Raji (cell line): Measurements from ENCODE around the gene CEMIP2.

ENCODE experiments used
- POLR2A ChIP-seq: IDR thresholded peaks from 2 replicates; pipeline ENCODE4 v1.6.1; 2011; ENCODE audit warnings: low read depth, low read length, control low read depth; ENCODE audit not compliant: insufficient read depth

CEMIP2 gene

DNA sequence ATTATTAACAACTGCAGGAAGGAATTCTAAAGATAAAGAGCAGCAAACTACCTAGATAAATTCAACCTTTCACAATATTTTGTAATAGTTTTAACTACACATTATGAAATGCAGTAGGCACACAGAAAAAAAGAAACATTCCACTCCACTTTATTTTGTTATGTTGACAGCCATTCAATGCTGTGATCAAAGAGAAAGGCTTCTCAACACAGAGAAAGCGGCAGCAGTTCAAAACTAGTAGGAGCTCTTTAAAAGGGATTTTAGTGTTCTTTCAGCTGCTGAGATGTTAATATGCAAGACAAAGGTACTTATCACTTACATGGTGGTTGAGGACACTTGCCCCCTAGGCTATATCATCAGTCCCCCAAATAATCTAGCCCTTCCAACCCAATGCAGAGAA is 11.6 kb downstream of the CEMIP2 start:
- no peak for TF ChIP-seq POLR2A

DNA sequence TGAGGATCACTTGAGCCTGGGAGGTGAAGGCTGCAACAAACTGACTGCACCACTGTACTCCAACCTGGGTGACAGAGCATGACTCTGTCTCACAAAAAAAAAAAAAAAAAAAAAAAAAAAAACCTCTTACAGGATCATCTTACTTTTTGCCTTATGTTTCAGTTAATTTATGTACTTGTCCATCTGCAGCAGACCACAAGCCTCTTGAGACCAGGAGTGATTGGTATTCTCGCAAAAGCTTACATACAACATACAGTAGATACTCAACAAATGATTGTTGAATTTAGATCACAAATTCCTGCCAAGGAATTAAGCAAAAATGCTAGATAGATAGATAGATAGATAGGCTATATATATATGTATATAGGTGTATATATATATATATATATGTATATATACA is 12.4 kb downstream of the CEMIP2 start:
- no peak for TF ChIP-seq POLR2A

DNA sequence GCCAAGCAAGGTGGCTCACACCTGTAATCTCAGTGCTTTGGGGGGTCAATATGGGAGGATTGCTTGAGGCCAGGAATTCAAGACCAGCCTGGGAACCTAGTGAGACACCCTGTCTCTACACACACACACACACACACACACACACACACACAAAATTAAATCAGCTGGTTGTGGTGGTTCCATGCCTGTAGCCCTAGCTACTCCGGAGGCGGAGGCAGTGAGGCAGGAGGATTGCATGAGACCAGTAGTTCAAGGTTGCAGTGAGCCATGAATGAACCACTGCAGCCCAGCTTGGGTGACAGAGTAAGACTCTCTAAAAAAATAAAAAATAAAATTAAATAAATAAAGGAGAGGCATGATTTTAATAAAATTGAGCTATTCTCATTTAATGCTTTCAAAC is 13.1 kb downstream of the CEMIP2 start:
- no peak for TF ChIP-seq POLR2A

DNA sequence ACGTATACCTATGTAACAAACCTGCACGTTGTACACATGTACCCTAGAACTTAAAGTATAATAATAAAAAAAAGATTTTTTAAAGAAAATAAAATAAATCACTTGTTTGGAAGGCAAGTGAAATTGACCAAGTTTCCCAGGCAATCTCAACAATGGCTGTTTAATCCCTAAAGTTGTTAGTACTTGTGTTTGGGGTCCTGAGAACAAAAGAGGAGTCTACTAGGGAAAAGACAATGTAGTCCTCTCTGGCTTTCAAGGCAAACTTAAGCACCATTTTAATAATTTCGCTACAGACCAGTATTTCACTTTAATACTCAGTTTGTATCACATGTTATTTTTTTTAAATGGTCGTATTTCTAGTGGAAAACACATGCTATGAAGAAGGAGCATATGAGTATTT is 14.2 kb downstream of the CEMIP2 start:
- no peak for TF ChIP-seq POLR2A

DNA sequence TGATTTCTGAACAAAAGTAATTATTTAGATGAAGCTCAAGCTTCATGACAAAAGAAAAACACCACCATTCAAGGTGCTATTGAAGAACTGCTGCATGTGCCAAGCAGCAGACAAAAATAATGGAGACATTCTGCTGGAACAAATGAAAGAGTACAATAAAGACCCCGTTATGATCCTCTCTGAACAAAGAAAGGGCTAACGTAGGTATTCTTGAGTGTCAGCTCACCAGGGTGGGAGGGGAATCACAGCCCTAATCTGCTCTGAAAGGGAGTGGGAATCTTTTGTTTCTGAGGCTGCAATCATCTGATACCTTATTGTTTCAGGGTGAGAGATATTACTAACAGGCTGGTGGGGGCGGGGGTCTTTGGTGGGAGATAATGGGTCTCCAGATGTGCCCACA is 15.4 kb downstream of the CEMIP2 start:
- no peak for TF ChIP-seq POLR2A

DNA sequence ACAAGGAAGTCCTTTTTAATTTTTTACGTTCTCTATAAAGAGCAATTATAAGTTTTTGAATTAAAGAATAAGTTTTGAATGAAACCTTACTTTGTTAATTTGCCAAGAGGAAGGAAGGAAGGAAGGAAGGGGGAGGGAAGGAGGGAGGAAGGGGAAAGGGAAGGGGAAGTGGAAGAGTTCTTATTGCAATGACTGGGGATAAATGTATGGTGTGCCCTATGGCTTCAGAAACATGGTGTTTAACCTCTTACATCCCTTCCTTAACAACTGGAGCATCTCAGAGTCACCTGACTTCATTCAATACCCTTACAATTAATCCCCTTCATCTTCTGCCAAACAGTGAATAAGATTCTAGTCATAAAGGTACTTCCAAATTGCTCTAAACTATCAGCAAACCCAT is 16.0 kb downstream of the CEMIP2 start:
- no peak for TF ChIP-seq POLR2A

DNA sequence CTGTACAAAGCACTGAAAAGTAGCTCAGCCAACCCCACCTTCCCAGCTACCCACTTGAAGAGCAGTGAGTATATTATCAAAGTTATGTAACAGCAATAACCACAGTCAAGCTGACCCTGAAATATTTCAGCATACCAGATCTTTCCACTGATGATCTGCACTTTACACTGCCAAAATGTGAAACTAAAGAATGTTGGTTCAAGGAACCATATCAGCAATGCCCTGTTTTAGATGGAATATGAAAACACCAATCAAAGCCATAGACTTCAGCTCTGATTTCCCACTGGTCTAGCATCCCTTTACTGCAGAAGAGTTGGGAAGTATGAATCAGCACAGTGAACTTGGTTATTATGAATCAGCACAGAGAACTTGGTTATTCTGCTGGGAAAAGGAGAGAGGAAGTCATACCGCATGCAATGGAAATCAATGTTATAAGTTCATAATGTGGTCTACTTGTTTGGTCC is 20.0 kb downstream of the CEMIP2 start:
- no peak for TF ChIP-seq POLR2A

DNA sequence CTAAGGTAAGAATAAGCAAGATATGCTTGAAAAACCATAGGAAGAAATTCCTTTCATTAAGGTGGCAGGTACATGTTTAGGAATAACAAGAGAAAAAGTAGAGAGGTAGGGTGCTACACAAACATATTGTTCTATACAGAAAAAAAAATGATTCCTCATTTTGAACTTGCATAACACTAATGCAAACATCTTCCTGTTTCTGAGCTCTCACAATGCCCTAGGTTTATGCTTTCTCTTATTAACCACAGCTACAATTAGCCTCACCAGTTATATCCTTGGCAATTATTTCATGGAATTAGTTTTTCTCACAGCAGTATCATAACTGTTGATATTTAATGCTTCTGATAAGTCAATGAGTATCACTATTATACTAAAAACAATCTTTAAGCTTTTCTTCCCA is 20.7 kb downstream of the CEMIP2 start:
- TF ChIP-seq POLR2A, result no peak

DNA sequence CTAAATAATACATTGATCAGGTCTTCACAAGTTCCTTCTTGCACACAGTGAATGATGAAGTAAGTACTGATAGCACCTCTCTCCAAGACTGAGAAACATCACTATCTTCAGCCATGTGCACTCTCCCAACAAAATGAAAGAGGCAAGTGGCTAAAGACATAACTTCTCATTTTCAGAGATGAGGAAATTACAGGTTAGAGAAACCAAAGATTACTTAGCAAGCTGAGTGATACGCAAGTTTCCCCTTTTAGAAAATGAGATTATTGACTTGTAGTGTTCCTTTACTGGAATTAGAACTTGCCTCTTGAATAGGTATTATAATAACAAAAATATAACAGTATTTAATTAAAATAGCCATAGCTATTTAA is 21.6 kb downstream of the CEMIP2 start:
- TF ChIP-seq POLR2A, result no peak

DNA sequence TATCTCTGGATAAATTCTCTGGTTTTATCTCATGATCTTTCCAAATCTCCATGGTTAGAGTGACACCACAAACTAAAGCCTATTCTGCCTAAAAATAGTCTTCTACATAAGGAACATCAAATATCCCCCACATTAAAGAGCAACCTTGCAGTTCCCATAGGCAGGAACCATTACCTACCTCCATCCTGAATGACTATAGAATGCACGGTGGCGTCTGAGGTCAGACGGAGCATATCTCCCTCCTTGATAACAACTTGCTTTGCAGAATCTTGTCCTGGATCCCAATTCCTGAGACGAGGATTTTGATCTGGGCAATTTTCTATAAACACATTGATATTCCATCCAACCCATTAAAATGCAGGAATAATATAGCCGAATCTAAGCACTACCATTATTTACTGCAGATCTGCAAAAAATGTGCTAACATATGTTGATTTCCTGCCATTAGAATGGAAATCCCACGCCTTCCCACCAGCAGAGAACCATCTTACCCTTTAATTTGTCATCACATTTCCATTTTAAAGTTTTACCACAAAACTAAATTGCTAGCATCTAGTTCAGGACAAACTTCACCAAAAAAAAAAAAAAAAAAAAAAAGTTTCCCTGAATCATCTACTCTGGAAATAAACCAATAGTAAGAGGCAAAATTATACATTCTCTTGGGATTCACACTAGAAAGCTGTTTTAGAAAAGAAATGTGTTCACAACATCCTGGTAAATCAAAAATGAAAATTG is 22.1 kb downstream of the CEMIP2 start:
- no peak for TF ChIP-seq POLR2A

DNA sequence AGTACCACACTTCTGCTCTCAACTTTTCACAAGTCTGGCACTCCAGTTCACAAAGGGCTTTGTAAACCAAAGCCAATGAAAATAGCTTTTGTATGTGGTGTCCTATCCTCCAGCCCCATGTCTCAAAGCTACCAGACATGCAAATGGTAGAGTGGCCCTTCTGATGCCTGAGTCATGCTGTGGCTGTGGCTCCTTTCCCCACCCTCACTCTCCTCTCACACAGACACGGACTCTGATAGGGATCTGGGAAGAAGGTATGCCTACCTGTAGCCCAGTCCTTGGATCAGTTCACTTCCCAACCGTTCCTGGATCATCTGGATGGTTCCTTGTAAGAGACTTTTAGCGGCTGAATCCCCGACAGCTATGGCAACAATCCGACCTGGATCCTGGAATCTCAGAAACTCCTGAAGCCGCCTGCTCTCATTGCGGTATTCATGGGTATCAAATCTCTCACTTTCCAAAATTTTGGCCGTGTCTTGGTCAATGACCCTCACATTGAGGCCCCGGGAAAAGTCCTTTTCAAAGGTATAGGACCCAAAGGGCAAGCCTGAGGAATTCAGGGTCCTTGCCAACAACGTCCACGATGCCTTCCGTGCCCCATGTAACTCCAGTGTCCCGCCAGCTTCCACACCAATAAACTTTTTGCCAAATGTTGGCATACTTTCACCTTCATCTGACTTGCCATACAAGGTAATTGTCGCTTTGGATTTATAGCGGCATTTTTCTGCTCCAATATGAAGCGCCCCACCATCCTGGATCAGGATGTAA is 23.4 kb downstream of the CEMIP2 start:
- TF ChIP-seq POLR2A, result no peak

DNA sequence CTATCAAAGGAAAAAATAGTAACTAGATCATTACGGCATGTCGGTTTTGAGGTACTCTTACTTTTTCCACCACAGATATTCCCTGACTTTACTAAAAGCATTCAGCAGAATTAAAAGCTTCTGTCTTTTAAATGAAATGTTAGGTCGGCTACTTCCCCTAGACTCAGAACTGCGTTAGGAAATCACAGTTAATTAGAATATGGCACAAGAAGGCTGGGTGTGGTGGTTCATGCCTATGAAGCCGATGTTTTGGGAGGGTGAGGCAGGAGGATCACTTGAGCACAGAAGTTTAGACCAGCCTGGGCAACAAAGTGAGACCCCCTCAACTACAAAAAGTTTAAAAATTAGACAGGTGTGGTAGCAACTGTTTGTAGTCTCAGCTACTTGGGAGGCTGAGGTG is 24.4 kb downstream of the CEMIP2 start:
- TF ChIP-seq POLR2A, result no peak

DNA sequence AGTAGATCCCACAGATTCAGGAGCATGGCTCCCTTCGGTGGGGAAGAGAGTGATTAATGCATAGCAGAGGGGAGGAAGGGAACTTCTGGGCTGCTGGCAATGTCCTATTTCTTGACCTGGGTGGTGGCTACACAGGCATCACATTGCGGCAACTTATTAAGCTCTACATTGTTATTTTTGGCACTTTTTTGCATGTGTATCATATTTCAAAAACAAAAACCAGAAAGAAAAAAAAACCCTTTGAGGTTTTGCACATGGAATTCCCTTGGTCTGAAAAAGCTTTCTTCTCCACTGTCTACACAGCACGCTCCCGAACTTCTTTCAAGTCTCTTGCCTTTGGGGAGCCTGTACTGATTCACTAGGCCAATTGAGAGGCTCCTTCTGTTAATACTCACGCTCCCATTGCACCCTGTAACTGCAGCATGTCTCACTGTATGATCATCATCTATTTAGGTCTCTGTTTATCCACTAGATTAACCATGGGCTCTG is 25.1 kb downstream of the CEMIP2 start:
- TF ChIP-seq POLR2A, result no peak

DNA sequence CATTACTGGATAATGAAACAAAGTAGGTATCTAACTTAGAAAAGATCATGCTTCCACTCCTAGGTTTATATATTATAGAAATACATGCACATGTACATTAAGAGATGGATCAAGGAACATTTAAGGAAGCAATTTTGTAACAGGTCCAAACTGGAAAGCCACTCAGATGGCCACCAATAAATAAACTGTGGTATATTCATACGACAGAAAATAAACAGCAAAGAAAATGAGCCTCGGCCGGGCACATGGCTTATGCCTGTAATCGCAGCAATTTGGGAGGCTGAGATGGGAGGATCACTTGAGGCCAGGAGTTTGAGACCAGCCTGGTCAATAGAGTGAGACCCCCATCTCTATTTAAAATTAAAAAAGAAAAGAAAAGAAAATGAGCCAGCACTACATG is 25.6 kb downstream of the CEMIP2 start:
- TF ChIP-seq POLR2A, result no peak

DNA sequence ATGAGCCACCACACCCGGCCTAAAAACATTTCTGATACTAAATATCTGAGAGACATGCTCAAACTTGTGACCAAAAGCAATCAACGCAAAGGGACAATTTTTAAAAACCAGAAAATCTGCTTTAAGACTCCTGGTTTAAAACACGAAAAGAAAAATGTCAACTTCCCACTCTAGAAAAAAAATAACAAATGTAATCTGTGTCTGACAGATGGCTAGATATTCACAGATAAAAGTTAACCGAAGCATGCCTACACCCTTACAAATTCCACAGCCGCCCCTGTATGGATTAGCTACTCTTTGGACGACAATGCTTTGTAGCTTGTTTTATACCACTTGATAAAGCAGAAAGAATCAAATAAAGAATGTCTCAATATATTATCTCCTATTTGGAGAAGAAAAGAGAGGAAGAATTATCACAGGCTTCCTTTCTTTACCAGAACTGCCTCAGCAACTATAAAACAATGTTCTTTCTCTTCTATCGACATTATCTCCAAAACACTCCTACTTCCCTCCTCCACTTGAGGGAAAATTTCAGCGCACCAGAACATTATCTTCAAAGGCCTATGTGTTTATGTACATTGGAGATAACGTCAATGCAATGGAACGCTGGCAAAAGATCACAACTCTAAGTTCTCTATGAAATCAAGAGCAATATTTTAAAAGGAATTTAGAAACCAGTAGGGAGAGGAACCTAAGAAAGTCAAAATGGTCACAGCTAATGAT is 26.2 kb downstream of the CEMIP2 start:
- TF ChIP-seq POLR2A, result no peak

DNA sequence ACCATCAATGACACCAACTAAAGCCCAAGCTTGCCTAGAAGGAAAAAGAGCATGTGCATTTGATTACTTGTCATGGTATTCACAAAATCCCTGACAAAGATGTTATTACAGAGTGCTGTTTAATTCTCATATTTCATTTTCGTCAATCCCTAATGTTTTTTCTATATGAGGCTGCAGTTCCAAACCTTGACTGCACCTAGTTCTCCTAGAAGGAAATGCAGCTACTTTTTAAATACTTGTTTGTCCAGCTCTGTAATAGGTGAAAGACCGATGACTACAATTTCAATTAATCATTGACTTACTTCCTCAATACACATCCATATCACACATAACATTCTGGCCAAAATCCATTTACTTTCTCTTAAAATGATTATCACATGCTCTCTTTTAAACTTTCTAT is 28.1 kb downstream of the CEMIP2 start:
- TF ChIP-seq POLR2A, result no peak
